GM12874 (cell line): ENCODE measurements around the gene COG5.

Experiments used
- TF ChIP-seq, protein P1 (sequence below): IDR thresholded peaks from 2 replicates; pipeline ENCODE4 v1.5.1; 2011; ENCODE audit warnings: low read depth, mild to moderate bottlenecking, control low read depth, low read length, moderate library complexity; ENCODE audit not compliant: insufficient read depth

Gene COG5

DNA sequence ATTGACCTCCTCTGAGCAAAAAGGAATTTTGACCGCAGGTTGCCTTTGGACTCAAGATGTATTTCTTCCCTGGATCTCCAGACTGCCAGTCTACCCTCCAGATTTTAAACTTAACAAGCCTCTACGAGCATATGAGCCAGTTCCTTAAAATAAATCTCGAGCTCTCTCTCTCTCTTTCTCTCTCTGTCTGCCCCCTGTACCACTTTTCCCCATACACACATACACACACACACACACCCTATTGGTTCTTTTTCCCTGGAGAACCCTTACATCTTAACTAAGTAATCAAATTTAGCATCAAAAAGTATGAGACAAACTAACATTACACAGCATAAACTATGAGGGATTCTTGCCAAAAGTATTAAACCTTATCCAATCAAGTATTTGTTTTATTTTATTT lies 27.7 kb upstream of the COG5 start:
- TF ChIP-seq, protein P1, sequence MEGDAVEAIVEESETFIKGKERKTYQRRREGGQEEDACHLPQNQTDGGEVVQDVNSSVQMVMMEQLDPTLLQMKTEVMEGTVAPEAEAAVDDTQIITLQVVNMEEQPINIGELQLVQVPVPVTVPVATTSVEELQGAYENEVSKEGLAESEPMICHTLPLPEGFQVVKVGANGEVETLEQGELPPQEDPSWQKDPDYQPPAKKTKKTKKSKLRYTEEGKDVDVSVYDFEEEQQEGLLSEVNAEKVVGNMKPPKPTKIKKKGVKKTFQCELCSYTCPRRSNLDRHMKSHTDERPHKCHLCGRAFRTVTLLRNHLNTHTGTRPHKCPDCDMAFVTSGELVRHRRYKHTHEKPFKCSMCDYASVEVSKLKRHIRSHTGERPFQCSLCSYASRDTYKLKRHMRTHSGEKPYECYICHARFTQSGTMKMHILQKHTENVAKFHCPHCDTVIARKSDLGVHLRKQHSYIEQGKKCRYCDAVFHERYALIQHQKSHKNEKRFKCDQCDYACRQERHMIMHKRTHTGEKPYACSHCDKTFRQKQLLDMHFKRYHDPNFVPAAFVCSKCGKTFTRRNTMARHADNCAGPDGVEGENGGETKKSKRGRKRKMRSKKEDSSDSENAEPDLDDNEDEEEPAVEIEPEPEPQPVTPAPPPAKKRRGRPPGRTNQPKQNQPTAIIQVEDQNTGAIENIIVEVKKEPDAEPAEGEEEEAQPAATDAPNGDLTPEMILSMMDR, result no peak

DNA sequence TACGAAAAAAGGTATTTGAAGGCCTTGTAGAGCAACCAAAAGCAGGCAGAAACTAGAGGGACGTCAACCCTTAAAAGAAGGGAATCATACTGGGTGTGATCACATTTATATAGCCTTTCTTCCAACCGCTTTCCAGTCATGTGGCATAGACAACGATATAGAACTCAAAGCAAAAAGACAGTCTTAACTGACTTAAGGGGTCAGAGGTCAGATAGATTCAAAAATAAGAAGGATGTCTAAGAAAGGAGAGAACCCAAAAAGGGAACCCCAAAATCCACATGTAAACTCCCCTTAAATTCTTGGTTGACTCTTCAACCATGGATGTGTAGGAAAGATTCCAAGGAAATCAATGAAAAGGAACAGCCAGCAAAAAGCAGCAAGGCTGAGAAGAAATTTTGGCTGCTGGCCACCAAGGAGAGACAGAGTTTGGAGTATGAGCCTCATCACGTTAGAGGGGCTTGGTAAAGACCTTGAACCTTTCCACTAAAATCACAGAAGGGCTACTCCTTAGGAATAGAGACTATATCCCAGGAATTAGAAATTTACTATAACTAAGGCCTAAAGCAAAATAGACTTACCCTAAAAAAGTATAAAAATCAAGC lies 24.9 kb upstream of the COG5 start:
- TF ChIP-seq, protein P1, result no peak

DNA sequence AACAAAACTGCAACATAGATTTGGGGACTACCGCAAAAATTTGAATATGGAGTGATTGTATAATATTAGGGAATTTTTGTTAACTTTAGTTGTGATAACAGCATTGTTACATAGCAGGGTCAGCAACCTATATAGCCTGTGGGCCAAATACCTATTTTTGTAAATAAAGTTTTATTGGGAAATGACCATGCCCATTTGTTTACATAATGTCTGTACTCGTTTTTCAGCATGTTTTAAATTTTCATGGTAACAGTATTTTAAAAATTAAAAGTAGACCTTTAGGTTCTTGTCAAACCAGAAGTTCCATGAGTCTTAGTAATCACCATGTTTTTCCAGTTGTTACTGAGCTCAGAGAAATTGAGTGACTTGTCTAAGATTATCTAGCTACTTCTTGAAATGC lies 21.0 kb upstream of the COG5 start:
- TF ChIP-seq, protein P1, result no peak

DNA sequence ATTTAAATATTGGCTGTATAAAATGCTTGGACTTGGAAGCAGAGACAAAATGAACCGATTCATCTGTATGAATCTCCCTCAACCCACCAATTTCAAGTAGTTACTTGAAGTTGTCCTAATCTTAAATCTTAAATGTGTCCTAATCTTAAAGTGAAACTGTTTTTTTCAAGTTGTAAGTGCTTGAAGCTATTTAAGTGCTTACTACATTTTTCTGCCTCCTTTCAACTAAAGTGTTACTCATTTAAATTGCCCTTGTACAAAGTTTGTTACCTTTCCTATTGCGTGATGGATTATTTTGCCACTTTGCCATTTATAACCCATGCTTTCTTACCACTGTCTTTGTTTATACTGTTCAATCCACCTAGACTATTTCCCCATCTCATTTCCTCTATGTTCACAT lies 19.2 kb upstream of the COG5 start:
- TF ChIP-seq, protein P1, result no peak

DNA sequence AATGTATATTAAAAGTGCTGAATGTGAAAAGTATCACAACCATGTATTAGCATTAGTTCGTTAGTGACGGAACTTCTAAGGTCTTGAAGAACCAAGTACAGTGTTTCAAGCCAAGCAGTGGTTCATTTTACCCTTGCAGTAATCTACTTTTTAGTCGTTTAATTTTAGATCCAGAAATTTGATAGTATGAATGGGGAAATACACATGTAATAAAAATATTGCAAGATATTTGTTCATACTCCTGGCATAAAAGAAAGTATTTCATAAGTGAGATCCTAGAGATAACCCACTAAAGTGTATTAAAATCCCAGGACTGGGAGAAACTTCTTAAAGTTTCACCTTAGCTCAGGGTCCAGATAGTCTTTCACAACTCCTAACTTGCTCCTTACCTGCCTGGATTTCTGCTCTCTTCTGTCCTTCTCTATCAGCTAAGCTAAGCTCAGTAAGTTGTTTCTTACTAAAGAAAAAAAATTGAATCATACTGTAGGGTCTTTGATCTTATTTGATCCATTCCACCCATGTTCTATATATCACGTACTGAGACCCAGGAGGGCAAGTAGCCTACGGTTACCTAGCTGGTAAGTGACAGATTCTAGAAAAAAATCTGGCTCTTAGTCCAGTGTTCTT lies 17.8 kb upstream of the COG5 start:
- TF ChIP-seq, protein P1, result no peak

DNA sequence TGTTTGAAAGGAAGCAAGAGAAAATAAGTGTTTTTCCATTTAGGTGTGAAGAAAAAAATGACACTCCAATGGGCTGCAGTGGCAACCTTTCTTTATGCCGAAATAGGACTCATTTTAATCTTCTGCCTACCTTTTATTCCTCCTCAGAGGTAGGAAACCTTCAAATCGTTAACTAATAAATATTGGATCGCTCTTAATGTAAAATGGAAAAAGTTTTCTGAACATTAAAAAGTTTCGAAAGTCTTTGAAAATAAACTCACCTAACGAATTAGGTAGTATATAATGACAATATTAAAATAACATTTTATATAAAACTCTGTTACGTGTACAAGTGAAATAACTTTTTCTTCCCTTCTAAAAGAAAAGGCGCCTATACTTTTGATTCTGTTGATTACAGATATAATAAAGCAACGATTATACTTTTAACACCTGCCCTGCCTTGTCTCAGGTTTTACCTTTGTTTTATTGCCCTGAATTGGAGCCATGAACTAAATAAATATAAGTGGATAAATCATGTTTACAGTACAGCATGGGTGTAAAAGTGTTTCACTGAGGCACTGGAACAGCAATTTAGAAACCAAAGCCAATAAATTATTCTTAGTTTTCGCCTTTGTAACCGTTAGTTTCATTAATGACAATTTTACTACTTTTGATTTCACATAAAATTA lies 17.1 kb upstream of the COG5 start:
- TF ChIP-seq, protein P1, result no peak

DNA sequence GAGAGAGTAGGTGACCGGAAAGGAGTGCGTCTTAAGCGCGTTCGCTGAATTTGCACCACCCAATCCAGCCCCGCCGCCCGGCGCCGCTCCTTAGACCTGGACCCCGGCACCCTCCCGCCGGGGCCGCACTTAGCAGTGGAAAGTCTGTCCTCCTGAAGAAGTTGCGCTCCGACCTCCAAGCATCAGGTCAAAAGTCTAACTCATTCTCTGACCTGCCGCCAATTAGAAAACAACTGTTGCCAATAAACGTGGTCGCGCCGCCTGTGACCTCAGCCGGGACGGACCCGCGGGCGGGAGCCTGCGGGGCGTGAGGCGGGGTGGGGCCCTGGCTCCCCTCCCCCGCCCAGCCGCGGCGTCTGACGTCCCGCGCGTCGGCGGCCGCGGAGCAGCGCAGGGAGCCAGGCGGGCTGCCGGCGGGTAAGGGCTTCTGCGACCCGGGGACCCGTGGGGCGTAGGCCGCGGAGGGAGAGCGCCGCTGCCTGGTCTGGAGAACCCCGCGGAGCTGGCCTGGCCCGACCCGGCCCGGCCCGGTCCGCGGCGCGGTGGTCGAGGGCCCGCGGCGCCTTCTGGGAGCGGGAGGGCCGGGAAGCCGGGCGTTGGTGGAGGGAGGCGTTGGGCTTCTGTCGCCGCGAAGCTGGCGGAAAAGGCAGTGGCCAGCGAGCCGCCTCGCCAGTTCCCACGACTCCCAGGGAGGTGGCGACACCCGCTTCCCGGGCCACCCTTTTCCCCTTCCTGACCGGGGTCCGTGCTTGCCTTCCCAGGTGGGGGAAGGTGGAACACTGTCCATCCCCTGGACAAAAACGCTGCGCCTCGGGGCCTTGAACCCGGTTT lies 16.4 kb upstream of the COG5 start, which contains the start of gene BCAP29:
BCAP29 (plus strand) TSS at position 362 of the 831 bp plus-strand sequence. CDS start 527 bp downstream, outside the sequence.
- TF ChIP-seq, protein P1, result 0 out of 2 replicates have a peak, but pooled peaks have one; percentile 13
